CD4-positive, alpha-beta T cell treated with Interleukin-6 for 4 hours (primary cell): Measurements from ENCODE around the gene TM9SF4.
"Not testable (repeated sequence)": the region's sequence is repeated elsewhere in the genome, so short reads cannot be mapped to it uniquely, and the experiment has no call there.

Source experiments
- DNase-seq: peaks from one replicate; pipeline ENCODE4 v3.0.0-alpha.2; 2020; ENCODE audit warnings: mixed read lengths

TM9SF4 gene

GRCh38 chr20:32158943-32159660 is 49.6 kb downstream of the TM9SF4 start:
- no peak for DNase-seq

GRCh38 chr20:32159766-32160221 is 50.3 kb downstream of the TM9SF4 start:
- no peak for DNase-seq

- no peak for DNase-seq
Observed at GRCh38 chr20:32160341-32160740, 50.8 kb downstream of the TM9SF4 start.

- DNase-seq: no peak
Observed at GRCh38 chr20:32162351-32162750, 52.8 kb downstream of the TM9SF4 start.

GRCh38 chr20:32163951-32164350 is 54.4 kb downstream of the TM9SF4 start:
- DNase-seq: no peak

- no peak for DNase-seq
Observed at GRCh38 chr20:32164984-32165735, 55.6 kb downstream of the TM9SF4 start.

GRCh38 chr20:32165836-32166545 is 56.5 kb downstream of the TM9SF4 start:
- no peak for DNase-seq

- DNase-seq: no peak
Observed at GRCh38 chr20:32167552-32167951, 58.0 kb downstream of the TM9SF4 start.

GRCh38 chr20:32168184-32168910 is 58.8 kb downstream of the TM9SF4 start:
- DNase-seq: no peak

- DNase-seq: not testable (repeated sequence)
Observed at GRCh38 chr20:32177696-32178095, 68.2 kb downstream of the TM9SF4 start.

GRCh38 chr20:32179515-32179914 is 70.0 kb downstream of the TM9SF4 start:
- DNase-seq: no peak

GRCh38 chr20:32179934-32180333 is 70.4 kb downstream of the TM9SF4 start:
- no peak for DNase-seq

GRCh38 chr20:32181606-32182005 is 72.1 kb downstream of the TM9SF4 start:
- no peak for DNase-seq

- no peak for DNase-seq
Observed at GRCh38 chr20:32183947-32184635, 74.6 kb downstream of the TM9SF4 start.

- no peak for DNase-seq
Observed at GRCh38 chr20:32184961-32185603, 75.6 kb downstream of the TM9SF4 start.

GRCh38 chr20:32186506-32186905 is 77.0 kb downstream of the TM9SF4 start:
- no peak for DNase-seq

- DNase-seq: no peak
Observed at GRCh38 chr20:32188376-32189122, 79.0 kb downstream of the TM9SF4 start.

GRCh38 chr20:32189123-32189410 is 79.6 kb downstream of the TM9SF4 start:
- no peak for DNase-seq

- DNase-seq: peak; percentile 54
Observed at GRCh38 chr20:32189691-32190615, 80.4 kb downstream of the TM9SF4 start.
